K562 (cell line): ENCODE results near the gene COL23A1. TPM values are rescaled to one million over a fixed set of nuclear protein-coding genes. Genes with fewer than 3 reads are reported as not detected.

Source experiments
- ATAC-seq: fragments of 200-7000 bp; cut with Tn5 transposase; 3 replicates; pipeline ENCODE4 v1.9.1; 2020; ENCODE audit warnings: moderate library complexity
- BruUV-seq: library from RNA; stranded (reverse); fragments of 400-500 nt; replicated peaks from 2 replicates; lab custom pipeline; 2021; lab: Mats Ljungman, UMichigan
- CTCF ChIA-PET: fragments of 300-600 bp; formaldehyde crosslinking; extraction: SDS; loops from one replicate; lab custom pipeline; 2021; ENCODE audit warnings: low intra/inter-chr PET ratio; lab: Yijun Ruan, JAX
- POLR2A ChIA-PET: fragments of 300-600, 350-650 bp; sonication (Branson Sonifier 250); formaldehyde crosslinking; extraction: SDS; loops from one replicate; lab custom pipeline; 2021; ENCODE audit warnings: antibody characterized with exemption, inconsistent platforms; lab: Yijun Ruan, JAX
- DNase-seq, 4 experiments: peaks; one replicate each; pipeline versions ENCODE4 v3.0.0 to v3.0.0-alpha.2; 2011 to 2018; ENCODE audit warnings: low spot score in 3 of 4, mixed read lengths in 3 of 4; ENCODE audit errors: extremely low read depth in 1 of 4
- FAIRE-seq: peaks from 2 replicates; lab custom pipeline; 2011; peaks lifted over from hg19 to GRCh38; lab: Jason Lieb, UNC
- H2AFZ ChIP-seq: 2 replicates; pipeline ENCODE4 v1.6.0; 2011; ENCODE audit warnings: low read depth, low read length, control low read depth, inconsistent platforms
- H3K27ac ChIP-seq: fragments of 200-600 bp; 3 replicates; pipeline ENCODE4 v1.8.0; 2011; ENCODE audit warnings: low read depth, mild to moderate bottlenecking, control low read depth, inconsistent platforms, low read length, moderate library complexity, mixed read lengths; ENCODE audit errors: extremely low read depth
- H3K27me3 ChIP-seq, 2 experiments: fragments of 300-600 bp in 1 of 2; 2 replicates in 1 of 2; 3 replicates in 1 of 2; pipeline versions ENCODE4 v1.6.0 to v1.8.0; 2011; ENCODE audit warnings: inconsistent platforms in 2 of 2, low read length in 2 of 2, mild to moderate bottlenecking in 1 of 2, mixed read lengths in 1 of 2, moderate library complexity in 1 of 2; ENCODE audit not compliant: control insufficient read depth in 2 of 2, insufficient read depth in 2 of 2
- H3K36me3 ChIP-seq: fragments of 300-600 bp; 3 replicates; pipeline ENCODE4 v1.8.0; 2011; ENCODE audit warnings: mild to moderate bottlenecking, low read length, inconsistent platforms; ENCODE audit not compliant: control insufficient read depth, insufficient read depth
- H3K4me1 ChIP-seq, 2 experiments: fragments of 200-600 bp in 1 of 2; replicated peaks in 1 of 2; 2 replicates in 1 of 2; 3 replicates in 1 of 2; pipeline versions ENCODE4 v1.5.1 to v1.8.0; 2011; ENCODE audit warnings: inconsistent platforms in 2 of 2, low read length in 2 of 2, mild to moderate bottlenecking in 1 of 2, mixed read lengths in 1 of 2, moderate library complexity in 1 of 2; ENCODE audit not compliant: control insufficient read depth in 2 of 2, insufficient read depth in 2 of 2
- H3K4me2 ChIP-seq: 2 replicates; pipeline ENCODE4 v1.6.1; 2011; ENCODE audit warnings: low read length, control low read depth, inconsistent platforms, mixed read lengths; ENCODE audit not compliant: insufficient read depth
- H3K4me3 ChIP-seq: fragments of 200-600 bp; sonication (generic), shearing (Covaris generic); 2 replicates; pipeline ENCODE4 v1.5.1; 2016; ENCODE audit warnings: control low read depth, inconsistent platforms
- H3K79me2 ChIP-seq: fragments of 200-600 bp; 3 replicates; pipeline ENCODE4 v1.8.0; 2011; ENCODE audit warnings: low read length, inconsistent platforms; ENCODE audit not compliant: control insufficient read depth, insufficient read depth
- H3K9ac ChIP-seq, 2 experiments: 2 replicates each; pipeline versions ENCODE4 v1.6.0 to v1.6.1; 2011; ENCODE audit warnings: low read depth in 2 of 2, low read length in 2 of 2, control low read depth in 1 of 2, inconsistent platforms in 1 of 2, mild to moderate bottlenecking in 1 of 2, mixed read lengths in 1 of 2; ENCODE audit not compliant: insufficient read depth in 1 of 2
- H3K9me1 ChIP-seq: one replicate; pipeline ENCODE4 v1.6.0; 2011; ENCODE audit warnings: inconsistent platforms, mild to moderate bottlenecking, low read length, moderate library complexity; ENCODE audit not compliant: control insufficient read depth, insufficient read depth
- H3K9me3 ChIP-seq: replicated peaks from 2 replicates; pipeline ENCODE4 v1.5.1; 2011; ENCODE audit warnings: low read depth, low read length, inconsistent platforms; ENCODE audit not compliant: control insufficient read depth, insufficient read depth
- H4K20me1 ChIP-seq: replicated peaks from 2 replicates; pipeline ENCODE4 v1.6.1; 2011; ENCODE audit warnings: low read length, inconsistent platforms, mixed read lengths; ENCODE audit not compliant: control insufficient read depth, insufficient read depth
- BRD9 ChIP-seq: fragments of 450-650 bp; IDR thresholded peaks from 2 replicates; pipeline ENCODE4 v1.6.1; 2018; ENCODE audit warnings: low read depth; ENCODE audit not compliant: partially characterized antibody
- CEBPB ChIP-seq: fragments of 450-650 bp; IDR thresholded peaks from 2 replicates; pipeline ENCODE4 v1.6.1; 2016; ENCODE audit warnings: missing genetic modification characterization, missing compliant biosample characterization
- CEBPG ChIP-seq, 3 experiments: fragments of 200-800 bp in 1 of 3; sonication (Bioruptor generic) in 1 of 3; sonication (generic) in 1 of 3; formaldehyde crosslinking in 1 of 3; IDR thresholded peaks in 2 of 3; conservative IDR thresholded peaks in 1 of 3; 2 replicates each; pipeline versions ENCODE4 v1.6.1 to v1.8.0; 2016 to 2022; ENCODE audit warnings: missing compliant biosample characterization in 2 of 3, missing genetic modification characterization in 2 of 3, mild to moderate bottlenecking in 1 of 3, missing genetic modification reagents in 1 of 3
- E2F4 ChIP-seq: sonication (generic); formaldehyde crosslinking; IDR thresholded peaks from 2 replicates; pipeline ENCODE4 v1.8.0; 2022; ENCODE audit warnings: mild to moderate bottlenecking, low read depth, missing genetic modification reagents
- FOXJ3 ChIP-seq: sonication (generic); formaldehyde crosslinking; IDR thresholded peaks from 2 replicates; pipeline ENCODE4 v1.4.0; 2020; ENCODE audit warnings: mild to moderate bottlenecking, missing genetic modification reagents
- FOXP4 ChIP-seq: sonication (generic); formaldehyde crosslinking; IDR thresholded peaks from 2 replicates; pipeline ENCODE4 v1.8.0; 2022; ENCODE audit warnings: mild to moderate bottlenecking, missing genetic modification reagents, borderline replicate concordance
- JUND ChIP-seq, 2 experiments: IDR thresholded peaks; 2 replicates in 1 of 2; 3 replicates in 1 of 2; pipeline ENCODE4 v1.6.1; 2011; ENCODE audit warnings: borderline replicate concordance in 2 of 2, low read depth in 2 of 2, low read length in 2 of 2, improper control_type of control experiment in 1 of 2, missing biosample characterization in 1 of 2, missing genetic modification characterization in 1 of 2, missing genetic modification reagents in 1 of 2
- MAFF ChIP-seq: IDR thresholded peaks from 2 replicates; pipeline ENCODE4 v1.6.1; 2012; ENCODE audit warnings: low read length, improper control_type of control experiment
- MLX ChIP-seq, 2 experiments: fragments of 450-650 bp in 1 of 2; sonication (generic) in 1 of 2; formaldehyde crosslinking; conservative IDR thresholded peaks; 2 replicates each; pipeline versions ENCODE4 v1.4.0 to v1.8.1; 2020 to 2022; ENCODE audit warnings: mild to moderate bottlenecking in 1 of 2, missing genetic modification reagents in 1 of 2
- SIRT6 ChIP-seq: IDR thresholded peaks from one replicate; pipeline ENCODE4 v1.6.1; 2012; ENCODE audit warnings: low read depth, mild to moderate bottlenecking, control low read depth, inconsistent platforms, low read length, moderate library complexity
- TBP ChIP-seq: optimal IDR thresholded peaks from 2 replicates; pipeline ENCODE3; 2011; ENCODE audit warnings: low read depth, low read length, improper control_type of control experiment
- ZNF280B ChIP-seq: fragments of 250-450 bp; sonication (Bioruptor Pico); IDR thresholded peaks from 2 replicates; pipeline ENCODE4 v1.5.1; 2021; ENCODE audit warnings: mild to moderate bottlenecking
- ZNF444 ChIP-seq: fragments of 250-450 bp; sonication (Bioruptor Pico); IDR thresholded peaks from 2 replicates; pipeline ENCODE4 v1.4.0; 2020; ENCODE audit warnings: mild to moderate bottlenecking, moderate library complexity
- WGBS: fragments of 100-300 bp; shearing (Covaris generic); methylation state at CpG from one replicate; pipeline ENCODE4 v1.1.6; 2016; ENCODE audit warnings: low coverage, mixed read lengths; ENCODE audit not compliant: insufficient coverage; ENCODE audit errors: missing lambda C conversion rate; 5-methylcytosine and 5-hydroxymethylcytosine counted together
- in situ Hi-C: fragments of 300-500 bp; cut with MboI; formaldehyde crosslinking; loops from 4 replicates; pipeline ENCODE4 v1.15.0; 2018; ENCODE audit warnings: inconsistent platforms, mixed read lengths
- intact Hi-C: fragments of 100-400 bp; cut with micrococcal nuclease; formaldehyde crosslinking; loops from 2 replicates; pipeline ENCODE4 v1.14.2; 2022
- polyA plus RNA-seq, 8 experiments: library from polyadenylated mRNA; depleted of rRNA in 4 of 8; stranded (reverse) in 5 of 8; unstranded in 3 of 8; fragments of >200 nt; fragmentation: Nextera tagmentation in 2 of 8; fragmentation: Illumina TruSeq in 1 of 8; extraction: Ambion mirVana in 2 of 8; extraction: Trizol in 1 of 8; gene quantifications; 2 replicates each; pipeline versions ENCODE4 v1.2.1 to v1.2.3, GENCODE V29; 2011 to 2014; ENCODE audit warnings: inconsistent platforms in 1 of 8, missing spikeins in 1 of 8
- total RNA-seq, 7 experiments: library from RNA; depleted of rRNA in 6 of 7; stranded (reverse); fragments of >200 nt in 6 of 7; fragmentation: Illumina TruSeq in 2 of 7; extraction: Trizol in 2 of 7; gene quantifications; 2 replicates each; pipeline versions ENCODE4 v1.2.1 to v1.2.3, GENCODE V29; 2011 to 2021; ENCODE audit warnings: low replicate concordance in 1 of 7

The COL23A1 gene
- total and polyA plus RNA-seq, 9 of the 15 experiments (the other 6 are each of a cell fraction or from before 2014, with no cell fraction given), result 0.09 TPM; not detected in 8

- BruUV-seq, result no TSS peak
- in situ Hi-C loops (no loop called here), intact Hi-C loops (no loop called here)
- peaks cover 35% of the 10 kb centered on the region for H3K79me2 ChIP-seq
- ATAC-seq (peak; percentile 10), DNase-seq (no peak), FAIRE-seq (peak; percentile 69)
- peak overlapping the region; percentile 93 for H3K4me3 ChIP-seq
- peak overlapping the region; percentile 87 to 98 for H3K9ac ChIP-seq
- peaks cover 52% of the 10 kb centered on the region for H3K36me3 ChIP-seq
- peak overlapping the region; percentile 87 for H3K27ac ChIP-seq
- peak overlapping the region; percentile 98 for H3K4me2 ChIP-seq
- no peaks in the 10 kb centered on the region for H3K9me1 ChIP-seq
- H3K27me3 ChIP-seq, result no peaks in the 10 kb centered on the region
- H4K20me1 ChIP-seq, result no peaks in the 10 kb centered on the region
- H3K9me3 ChIP-seq, result no peaks in the 10 kb centered on the region
- 9% methylated on average over 9 of the region's 9 CpGs for WGBS
- no peak overlapping the region; the same call in 1 of the 2 replicates for H2AFZ ChIP-seq
- ChIA-PET POLR2A (interaction anchor here (0.7 to 13.2 kb wide), 5 partner anchors 9 to 429 kb away, joined by 3 to 162 read pairs (median 13); partner anchors contain the start of gene HNRNPAB), CTCF (no interaction called here)
- peaks cover 19 to 33% of the 10 kb centered on the region in 2 experiments; a peak in 4 of 5 replicates for H3K4me1 ChIP-seq
- no peak for TF ChIP-seq FOXJ3 (CRISPR knock-in tag)
- TF ChIP-seq MLX (CRISPR knock-in tag; conservative IDR thresholded peaks at IDR 0.05), result 0 out of 4 replicates have a peak, but pooled peaks of 1 of the 2 experiments have one; percentile 45
- TF ChIP-seq JUND (IDR thresholded peaks at IDR 0.05; ENCODE audit: borderline replicate concordance, low read depth, low read length), result 0 out of 2 replicates have a peak, but pooled peaks have one; percentile 26
- TF ChIP-seq JUND (tag; IDR thresholded peaks at IDR 0.05; ENCODE audit: borderline replicate concordance, low read depth, low read length), result 0 out of 3 replicates have a peak, but pooled peaks have one; percentile 15
- TF ChIP-seq BRD9, result no peak
- TF ChIP-seq MAFF, result no peak
- TF ChIP-seq SIRT6, result no peak
- no peak for TF ChIP-seq E2F4 (CRISPR knock-in tag)
- TF ChIP-seq CEBPB, result 0 out of 2 replicates have a peak, but pooled peaks have one; percentile 46
- TF ChIP-seq CEBPG (CRISPR knock-in tag; IDR thresholded peaks at IDR 0.05), result peak; percentile 87
- peak; percentile 71 to 74 for TF ChIP-seq CEBPG (tag; conservative IDR thresholded peaks at IDR 0.05 in 1 of 2, IDR thresholded peaks at IDR 0.05 in 1 of 2)
- TF ChIP-seq ZNF444 (CRISPR knock-in tag), result no peak
- TF ChIP-seq TBP, result peak; percentile 18
- 0 out of 2 replicates have a peak, but pooled peaks have one; percentile 33 for TF ChIP-seq FOXP4 (CRISPR knock-in tag)
- TF ChIP-seq ZNF280B, result no peak
Measured at GRCh38 chr5:178230879-178231538, 359.2 kb downstream of the COL23A1 start.
